ENCODE data around the gene CHST8.

- TF ChIP-seq, protein P1, sequence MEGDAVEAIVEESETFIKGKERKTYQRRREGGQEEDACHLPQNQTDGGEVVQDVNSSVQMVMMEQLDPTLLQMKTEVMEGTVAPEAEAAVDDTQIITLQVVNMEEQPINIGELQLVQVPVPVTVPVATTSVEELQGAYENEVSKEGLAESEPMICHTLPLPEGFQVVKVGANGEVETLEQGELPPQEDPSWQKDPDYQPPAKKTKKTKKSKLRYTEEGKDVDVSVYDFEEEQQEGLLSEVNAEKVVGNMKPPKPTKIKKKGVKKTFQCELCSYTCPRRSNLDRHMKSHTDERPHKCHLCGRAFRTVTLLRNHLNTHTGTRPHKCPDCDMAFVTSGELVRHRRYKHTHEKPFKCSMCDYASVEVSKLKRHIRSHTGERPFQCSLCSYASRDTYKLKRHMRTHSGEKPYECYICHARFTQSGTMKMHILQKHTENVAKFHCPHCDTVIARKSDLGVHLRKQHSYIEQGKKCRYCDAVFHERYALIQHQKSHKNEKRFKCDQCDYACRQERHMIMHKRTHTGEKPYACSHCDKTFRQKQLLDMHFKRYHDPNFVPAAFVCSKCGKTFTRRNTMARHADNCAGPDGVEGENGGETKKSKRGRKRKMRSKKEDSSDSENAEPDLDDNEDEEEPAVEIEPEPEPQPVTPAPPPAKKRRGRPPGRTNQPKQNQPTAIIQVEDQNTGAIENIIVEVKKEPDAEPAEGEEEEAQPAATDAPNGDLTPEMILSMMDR (IDR thresholded peaks at IDR 0.05; ENCODE audit: low read depth, low read length, poor library complexity, severe bottlenecking) = no peak
- no peak for TF ChIP-seq EZH2phosphoT487 (IDR thresholded peaks at IDR 0.05; ENCODE audit: borderline replicate concordance, low read length)
Measured at GRCh38 chr19:33609353-33609752, 12.4 kb upstream of the CHST8 start.

Measured in DOHH2 (cell line).